HG03354 (cell line): ENCODE results near the gene LIMS2.

Source experiments
- ATAC-seq: cut with Tn5 transposase; IDR thresholded peaks from one replicate; pipeline ENCODE4 v1.9.1; 2021; ENCODE audit warnings: mild to moderate bottlenecking; ENCODE audit not compliant: unreplicated experiment, poor library complexity, severe bottlenecking

LIMS2 gene

DNA sequence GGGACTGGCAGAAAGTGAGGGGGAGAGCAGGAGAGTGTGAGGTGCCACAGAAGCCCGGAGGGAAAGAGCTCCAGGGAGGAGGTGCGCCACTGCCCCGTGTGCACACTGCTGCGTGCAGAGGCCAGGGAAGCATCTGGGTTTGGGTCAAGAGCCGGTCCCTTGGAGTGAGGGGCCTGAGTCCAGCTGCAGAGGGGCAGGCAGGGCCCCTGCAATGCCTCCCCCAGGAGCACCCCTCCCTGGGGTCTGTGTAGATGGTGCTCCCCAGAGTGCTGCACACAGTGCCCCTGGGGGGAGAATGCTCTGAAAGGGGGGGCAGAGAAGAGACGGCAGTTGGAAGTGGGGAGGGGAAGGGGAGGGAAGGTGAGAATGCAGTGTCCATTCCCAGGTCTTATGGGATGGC, 3.7 kb upstream of the LIMS2 start:
- ATAC-seq: no peak

DNA sequence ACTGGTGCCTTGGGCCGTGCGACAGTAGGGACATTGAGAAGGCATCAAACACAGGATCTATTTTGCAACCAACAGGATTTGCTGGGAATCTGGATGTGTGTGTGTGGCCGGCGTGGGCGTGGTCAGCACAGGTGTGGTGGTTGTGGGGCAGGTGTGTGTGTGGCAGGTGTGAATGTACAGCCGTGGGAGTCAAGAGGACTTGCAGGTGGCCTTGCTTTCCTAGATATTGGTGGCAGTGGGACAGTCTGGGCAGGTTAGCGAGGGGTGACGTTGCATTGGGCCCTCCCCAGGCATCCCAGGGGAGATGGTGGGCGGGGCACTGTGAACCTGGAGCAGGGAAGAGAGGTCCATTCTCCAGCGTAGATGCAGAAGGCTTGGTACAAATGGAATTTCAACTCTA, 3.2 kb upstream of the LIMS2 start:
- ATAC-seq: no peak

DNA sequence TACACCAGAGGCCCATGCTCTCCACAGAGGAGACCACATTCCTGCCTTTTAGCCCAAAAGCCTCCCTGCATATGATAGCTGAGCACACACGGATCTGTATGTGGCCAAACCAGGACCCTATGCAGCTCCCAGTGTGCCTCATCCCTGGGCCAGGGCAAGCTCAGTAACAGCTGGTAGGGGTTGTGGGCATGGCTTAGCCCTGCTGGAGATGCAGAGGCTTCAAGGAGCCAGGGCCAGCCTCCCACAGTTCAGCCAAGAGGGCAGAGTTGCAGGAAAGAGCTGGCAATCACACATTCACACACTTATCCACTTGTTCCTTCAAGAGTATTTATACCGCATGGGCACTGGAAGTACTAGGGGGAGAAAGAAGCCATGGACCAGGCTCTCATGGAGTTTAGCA, 1.6 kb upstream of the LIMS2 start:
- no peak for ATAC-seq

DNA sequence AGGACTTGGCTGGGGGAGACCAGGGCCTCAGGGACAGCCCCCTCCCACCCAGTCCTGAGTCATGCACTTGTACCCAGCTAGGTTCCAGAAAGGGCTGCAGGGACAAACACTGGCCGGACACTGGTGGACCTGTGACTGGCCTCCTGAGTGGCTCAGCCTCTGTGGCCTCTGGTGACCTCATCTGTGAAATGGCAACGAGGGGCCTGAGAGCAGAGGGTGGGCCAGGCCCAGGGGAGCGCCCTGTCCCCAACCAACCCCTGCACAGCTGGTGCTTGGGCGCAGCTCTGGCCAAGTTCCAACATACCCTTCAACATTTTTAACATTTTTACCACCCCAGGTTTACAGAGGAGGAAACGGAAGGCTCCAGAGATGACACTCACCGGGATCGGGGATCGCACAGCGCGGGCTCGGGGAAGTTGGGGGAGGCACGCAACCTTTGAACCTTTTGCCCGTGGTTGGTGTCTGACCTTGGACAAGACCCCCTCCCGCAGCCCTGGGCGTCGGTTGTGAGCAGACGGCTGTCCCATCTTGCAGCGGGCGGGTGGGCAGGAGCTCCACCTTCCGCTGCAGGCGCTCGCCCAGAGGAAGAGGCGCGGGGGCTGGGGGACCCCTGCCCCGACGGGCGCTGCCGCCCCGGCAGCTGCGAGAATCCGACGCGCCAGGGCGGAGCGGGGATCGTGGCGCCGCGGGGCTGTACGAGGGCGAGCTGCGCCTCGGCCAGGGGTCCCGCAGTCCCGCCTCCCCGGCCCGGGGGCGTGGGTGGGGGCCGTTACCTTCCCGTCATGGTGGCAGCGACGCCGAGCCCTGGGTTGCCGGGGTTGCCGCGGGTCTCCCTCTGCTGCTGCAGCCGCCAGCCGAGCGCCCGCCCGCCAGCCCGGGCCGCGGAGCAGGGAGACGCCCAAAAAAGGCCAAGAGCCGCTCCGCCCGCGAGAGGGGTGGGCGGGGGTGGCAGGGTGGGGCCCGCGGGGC, 805 bp downstream of the LIMS2 start:
- no peak for ATAC-seq

DNA sequence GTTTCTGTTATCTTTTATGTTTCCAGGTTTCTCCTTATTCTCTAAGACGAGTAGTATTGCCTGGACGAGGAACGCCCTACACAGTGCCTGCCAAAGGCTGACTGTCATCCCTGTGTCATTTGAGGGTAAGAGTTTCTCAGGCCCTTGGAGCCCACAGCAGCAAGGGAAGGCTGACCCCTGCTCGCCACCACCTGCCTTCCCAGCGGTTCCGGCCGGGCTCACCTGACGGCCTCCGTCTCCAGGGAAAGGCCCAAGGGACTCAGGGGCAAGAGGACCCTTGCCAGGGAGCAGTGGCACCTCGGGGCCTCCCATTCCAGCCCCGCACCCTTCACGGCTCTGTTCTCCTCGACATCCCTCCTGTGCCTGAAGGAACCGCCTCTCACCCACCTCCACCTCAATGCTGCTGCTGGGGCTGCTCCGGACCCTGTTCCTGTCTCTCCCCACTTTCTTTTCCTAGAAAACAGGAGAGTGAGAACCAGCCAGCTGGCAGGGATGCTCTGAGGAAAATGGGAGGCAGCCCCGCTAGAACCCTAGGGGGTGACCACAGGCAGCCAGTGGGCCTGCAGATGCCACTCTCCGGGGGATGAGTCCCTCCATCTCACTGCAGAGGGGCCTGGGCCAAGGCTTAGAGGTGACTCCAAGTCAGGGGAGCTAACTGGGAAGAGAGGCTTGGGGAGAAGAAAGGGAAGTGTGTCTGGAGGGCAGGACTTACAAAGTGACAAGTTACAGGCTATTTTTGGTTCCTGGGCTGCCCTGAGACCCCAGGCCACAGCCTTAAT, 1.9 kb downstream of the LIMS2 start:
- no peak for ATAC-seq

DNA sequence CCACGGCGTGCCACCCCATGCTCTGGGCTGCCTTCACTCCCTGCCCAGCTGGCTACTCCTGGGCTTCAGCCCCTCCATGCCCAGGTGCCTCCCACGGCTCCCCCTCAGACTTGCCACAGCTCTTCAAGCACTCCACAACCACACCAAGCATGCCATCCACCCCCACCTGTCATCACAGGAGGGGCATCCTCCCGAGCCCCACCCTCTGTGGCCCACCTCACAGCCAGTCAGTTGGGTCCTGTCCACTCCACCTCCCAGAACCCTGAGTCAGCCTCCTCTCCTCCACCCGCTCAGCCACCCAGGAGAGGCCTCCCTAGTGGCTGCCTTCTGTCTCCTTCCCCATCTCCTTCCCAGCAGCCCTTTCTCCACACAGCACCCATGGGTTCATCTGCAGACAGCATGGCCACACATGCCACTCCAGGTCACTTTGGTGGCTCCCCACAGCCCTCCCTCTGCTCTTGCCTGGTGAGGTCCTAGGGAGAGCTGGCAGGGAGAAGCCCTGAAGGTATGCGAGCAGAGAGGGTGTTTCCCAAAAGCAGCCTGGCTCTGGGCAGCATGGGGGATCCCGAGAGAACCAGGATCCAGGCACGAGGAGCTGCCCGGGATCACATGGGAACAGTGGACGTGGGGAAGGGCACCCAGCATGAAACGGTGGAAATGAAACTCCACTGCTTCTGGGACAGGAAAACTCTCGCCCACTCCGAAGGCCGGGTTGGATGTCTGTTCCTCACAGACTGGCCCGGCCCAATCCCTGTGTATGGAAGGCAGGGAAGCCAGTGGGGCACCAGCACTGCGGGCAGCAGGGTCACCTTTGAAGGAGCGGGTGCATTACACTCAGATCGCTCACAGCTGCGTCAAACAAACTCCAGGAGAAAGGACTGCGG, 2.7 kb downstream of the LIMS2 start:
- no peak for ATAC-seq

DNA sequence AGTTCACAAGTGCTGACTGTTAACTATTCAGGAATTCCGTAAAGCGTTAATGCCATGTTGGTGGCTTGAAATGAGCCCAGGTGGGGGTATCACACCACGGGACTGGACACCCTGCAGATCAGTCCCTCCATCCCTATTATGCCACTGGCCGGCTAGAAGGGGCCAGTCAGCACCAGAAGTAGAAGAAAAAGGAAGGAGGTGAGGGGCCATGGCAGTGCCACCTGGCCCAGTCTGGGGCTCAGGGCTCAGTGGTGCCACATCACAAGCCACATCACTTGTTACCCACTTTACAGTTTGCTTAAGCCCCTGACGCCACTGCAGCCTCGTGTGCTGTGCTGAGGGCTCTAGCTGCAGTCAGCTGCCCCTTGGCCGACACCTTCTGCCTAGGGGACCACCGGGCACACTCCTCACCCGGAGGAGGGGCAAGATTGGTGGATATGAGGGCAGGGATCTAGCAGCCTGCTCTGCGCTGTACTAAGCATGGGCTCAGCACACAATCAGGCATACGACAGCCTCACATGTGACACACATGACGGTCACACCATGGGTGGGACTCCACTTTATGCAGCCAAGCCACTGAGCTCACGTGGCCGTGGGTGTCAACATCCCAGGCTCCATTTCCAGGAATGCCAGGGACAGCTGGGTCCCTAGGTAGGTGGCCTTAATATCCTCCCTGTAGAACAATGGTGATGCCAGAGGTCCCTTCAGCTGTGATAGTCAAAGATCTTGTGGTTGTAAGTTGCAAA, 3.6 kb downstream of the LIMS2 start:
- ATAC-seq: no peak

DNA sequence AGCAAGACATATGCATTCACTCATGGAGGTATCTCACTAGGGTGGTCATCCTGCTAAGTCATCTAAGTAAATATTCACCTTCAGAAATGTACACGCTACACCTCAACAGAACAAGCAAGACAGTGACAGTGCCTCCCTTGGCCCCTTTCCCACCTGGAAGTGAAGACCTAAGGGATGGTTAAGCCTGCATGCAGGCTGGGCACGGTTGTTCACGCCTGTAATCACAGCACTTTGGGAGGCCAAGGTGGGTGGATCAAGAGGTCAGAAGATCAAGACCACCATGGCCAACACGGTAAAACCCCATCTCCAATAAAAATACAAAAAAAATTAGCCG, 4.4 kb downstream of the LIMS2 start:
- ATAC-seq: no peak

DNA sequence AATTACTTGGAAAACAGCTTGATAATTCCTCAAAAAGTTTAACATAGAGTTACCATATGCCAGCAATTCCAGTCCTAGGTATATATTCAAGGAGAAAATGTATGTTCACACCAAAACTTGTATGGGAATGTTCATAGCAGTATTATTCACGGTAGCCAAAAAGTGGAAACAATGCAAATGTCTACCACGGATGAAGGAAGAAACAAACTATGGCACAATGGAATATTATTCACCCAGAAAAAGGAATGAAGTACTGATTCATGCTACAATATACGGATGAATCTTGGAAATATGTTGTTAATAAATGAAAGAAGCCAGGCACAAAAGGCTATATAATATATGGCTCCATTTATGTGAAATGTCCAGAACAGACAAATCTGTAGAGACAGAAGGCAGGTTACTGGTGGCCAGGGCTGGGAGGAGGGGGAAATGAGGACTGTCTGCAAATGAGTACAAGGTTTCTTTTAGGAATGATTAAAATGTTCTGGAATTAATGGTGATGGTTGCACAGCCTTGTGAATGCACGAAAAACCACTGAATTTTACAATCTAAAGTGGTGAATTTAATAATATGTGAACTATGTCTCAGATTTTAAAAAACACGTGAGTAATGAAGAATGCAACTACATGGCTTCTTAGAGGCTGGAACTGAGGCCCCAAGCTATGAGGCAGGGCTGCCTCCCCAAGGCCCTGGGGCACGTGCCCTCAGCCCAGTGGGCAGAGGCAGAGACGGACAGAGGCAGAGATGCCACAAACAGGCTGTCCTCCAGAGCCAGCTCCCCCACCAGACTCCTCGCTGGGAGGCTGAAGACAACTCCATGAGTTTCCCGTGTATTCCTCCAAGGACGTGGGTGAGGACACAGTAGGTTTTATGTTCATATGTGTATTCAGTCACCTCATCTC, 5.0 kb downstream of the LIMS2 start:
- ATAC-seq: no peak

DNA sequence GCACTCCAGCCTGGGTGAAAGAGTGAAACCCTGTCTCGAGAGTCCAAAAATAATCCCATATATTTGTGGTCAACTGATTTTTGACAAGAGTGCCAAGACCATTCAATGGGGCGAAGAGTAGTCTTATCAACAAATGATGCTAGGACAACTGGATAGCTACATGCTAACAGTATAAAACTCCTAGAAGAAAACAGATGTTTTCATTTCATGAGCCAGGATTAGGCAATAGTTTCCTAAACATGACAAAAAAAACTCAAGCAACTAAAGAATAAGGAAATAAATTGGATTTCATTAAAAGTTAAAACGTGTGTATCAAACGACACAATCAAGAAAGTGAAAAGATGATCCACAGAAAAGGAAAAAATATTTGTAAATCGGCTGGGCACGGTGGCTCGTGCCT, 6.3 kb downstream of the LIMS2 start:
- ATAC-seq: no peak

DNA sequence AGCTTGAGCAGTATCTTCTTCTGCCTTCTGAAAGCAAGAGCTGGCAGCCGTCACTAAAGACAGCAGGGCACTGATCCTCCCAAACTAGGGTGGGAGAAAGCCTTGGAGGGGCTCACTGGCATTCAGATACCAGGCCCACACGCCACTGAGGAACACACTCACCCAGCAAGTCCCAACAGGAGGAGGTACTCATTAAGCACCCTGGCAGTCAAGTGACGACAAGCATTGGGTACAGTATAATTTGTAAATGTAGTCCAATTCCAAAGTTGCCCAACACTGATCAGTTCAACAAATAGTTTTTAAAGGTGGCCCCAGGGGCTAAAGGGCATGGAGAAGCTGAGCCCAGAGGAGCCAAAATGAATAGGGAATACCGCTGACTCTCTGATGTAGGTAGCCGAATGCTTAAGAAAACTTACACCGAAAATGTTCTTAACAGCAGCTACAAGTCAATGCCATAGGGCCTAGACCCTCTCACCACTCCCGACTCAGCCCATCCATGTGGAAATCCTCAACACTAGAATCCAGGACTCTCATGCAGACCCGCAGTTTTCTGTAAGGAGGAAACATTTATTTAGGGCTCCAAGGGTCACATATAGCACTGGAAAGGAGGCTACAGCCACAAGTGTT, 9.9 kb downstream of the LIMS2 start:
- ATAC-seq: no peak

DNA sequence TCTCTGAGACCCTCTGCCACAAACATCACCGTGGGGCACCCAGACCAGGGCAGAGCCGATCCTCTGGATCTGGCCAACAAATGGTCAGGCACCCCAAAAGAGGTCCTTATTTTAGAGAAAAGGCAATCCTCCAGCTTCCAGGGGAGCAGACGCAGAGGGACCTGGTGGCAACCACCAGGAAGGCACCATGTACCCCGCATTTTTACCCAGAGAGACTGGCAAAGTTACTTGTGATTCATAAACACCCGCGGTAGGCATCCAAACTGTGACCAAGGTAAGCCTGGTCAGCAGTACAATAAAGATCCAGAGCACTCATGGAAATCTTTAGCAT, 10.5 kb downstream of the LIMS2 start:
- no peak for ATAC-seq

DNA sequence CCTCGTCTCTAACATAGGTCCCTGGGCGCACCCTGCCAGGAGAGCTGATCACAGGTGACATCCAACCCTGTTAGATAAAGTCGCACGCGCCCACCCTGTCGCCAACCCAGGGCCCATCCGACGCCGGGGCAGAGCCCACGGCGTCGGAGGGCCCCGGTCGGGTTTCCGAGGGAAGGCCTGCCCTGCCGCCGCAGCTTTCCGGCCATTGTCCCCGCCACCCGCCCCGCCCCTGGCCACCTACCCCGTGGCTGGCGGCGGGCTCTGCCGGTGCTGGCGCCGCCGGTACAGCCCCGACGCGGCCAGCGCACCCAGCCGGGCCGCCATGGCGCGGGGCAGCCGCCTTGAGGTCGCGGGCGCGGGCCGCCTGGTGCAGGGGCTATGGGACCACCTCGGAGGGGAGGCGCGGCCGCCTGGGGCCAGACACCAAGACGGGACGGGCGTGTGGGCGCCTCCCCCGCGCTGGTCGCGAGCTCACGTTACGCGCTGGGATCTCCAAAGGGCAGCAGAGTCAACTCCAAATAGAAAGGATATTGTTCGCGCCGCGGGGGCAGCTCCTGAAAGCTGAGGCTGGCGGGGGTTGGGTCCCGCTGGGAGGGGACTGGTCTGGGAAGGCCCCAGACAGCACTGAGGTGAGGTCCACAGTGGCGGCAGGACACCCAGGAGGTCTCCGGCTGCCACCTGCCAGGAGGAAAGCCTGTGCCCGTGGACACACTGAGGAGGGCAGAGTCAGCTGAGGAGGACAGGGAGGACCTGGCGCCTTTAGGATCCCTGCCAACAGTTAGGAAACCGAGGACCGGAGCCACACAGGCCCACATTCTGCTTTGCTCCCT, 11.1 kb downstream of the LIMS2 start:
- no peak for ATAC-seq

DNA sequence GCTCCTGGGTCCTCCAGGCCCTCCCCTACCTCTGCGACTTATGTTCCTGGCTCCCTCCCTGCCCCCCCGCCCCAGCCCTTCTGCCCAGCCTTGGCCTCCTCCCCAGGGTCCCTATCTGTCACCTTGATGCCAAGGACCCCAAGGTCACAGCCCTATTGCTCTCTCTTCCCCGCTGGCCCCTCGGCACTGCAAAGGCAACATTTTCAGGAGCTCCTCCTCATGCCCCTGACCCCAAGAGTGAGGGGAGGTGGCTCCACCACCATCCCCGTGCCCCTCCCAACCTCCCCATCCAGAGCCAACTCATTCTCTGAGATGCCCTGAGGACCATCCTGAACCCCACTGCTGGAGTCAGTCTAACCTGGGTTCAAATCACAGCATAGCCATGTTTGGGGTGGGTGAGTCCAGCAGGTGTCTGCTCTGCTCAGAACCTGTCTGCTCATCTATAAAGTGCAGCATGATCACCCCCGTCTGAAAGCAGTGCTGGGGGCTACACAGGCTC, 11.7 kb downstream of the LIMS2 start:
- no peak for ATAC-seq

DNA sequence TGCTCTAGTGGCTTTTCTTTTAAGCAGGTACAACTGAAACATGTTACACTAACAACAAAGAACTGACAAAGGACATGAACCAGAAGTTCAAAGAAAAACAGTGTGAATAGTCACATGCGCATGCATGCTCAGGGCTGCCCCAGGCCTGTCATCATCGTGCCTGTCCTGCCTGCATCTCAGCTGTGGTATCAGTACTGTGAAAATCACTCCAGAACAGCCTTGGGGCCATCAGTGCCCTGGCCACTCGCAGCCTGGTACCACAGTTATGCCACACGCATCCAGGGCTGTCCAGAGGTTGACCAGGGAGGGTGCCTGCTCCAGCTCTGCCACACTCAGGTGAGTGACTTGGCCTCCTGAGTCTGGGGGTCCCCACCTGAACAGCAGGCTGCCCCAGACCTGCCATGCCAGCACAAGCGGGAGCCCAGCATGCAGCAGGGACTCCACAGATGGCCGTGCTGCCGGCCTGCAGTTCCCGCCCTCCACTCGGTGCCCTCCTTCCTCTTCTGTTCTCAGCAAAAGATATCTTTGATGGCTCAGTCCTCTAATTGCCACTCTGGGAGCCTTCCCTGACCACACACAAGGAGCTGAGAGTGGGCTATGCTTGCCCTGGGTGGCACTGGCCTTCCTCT, 12.3 kb downstream of the LIMS2 start:
- no peak for ATAC-seq

DNA sequence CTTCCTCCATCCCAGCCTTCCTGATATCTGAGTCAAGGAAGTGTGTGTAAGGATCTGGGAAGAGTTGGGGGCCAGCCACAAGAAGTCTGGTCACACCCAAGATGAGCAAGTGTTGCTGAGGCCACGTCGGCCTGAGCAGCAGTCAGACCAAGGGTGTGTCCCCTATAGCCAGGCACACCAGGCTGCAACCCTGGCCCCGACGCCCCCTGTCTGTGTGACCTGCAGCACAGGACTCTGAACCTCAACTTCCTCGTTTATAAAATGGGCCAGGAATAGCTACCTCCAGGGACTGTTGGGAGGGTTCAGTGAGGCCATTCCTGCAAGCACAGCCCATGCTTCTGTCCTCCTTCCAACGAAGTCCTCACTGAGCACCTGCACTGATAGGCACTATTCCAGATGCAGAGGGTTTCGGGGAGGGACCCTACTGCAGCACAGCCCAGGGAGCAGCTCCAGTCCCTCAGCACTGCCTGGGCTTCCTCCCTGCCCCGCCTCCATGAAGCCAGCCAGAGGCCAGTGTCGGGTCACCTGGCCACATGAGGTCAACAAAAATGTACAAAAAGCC, 13.3 kb downstream of the LIMS2 start:
- ATAC-seq: no peak
